Right cardiac atrium (tissue), 5 donors: ENCODE results near the gene RGS6. TPM values are rescaled to one million over a fixed set of nuclear protein-coding genes. Genes with fewer than 3 reads are reported as not detected.

Source experiments
- ATAC-seq, 2 donors: fragments of 200-7000 bp; cut with Tn5 transposase; one replicate each; pipeline versions ENCODE4 v1.8.0 to v1.9.1; 2020; ENCODE audit warnings: moderate library complexity in 2 of 2, mild to moderate bottlenecking in 1 of 2
- DNase-seq, 3 donors: peaks; one replicate each; pipeline ENCODE4 v3.0.0-alpha.2; 2020
- H3K27ac ChIP-seq: one replicate; pipeline ENCODE4 v1.5.1; 2013; ENCODE audit warnings: mild to moderate bottlenecking, low read length, control low read depth, moderate library complexity
- H3K27me3 ChIP-seq: one replicate; pipeline ENCODE4 v1.6.1; 2013; ENCODE audit not compliant: control insufficient read depth, insufficient read depth
- H3K4me1 ChIP-seq: one replicate; pipeline ENCODE4 v1.6.1; 2013; ENCODE audit warnings: low read length; ENCODE audit not compliant: control insufficient read depth, insufficient read depth
- H3K4me3 ChIP-seq: one replicate; pipeline ENCODE4 v1.5.1; 2013; ENCODE audit warnings: low read length, control low read depth
- H3K9me3 ChIP-seq: one replicate; pipeline ENCODE4 v1.6.1; 2013; ENCODE audit warnings: low read length; ENCODE audit not compliant: control insufficient read depth
- WGBS: extraction: QIAGEN DNeasy Blood & Tissue Kit; methylation state at CpG from one replicate; pipeline ENCODE4 v1.1.7; 2013; 5-methylcytosine and 5-hydroxymethylcytosine counted together
- intact Hi-C, 4 donors: fragments of 100-400 bp; cut with DNase I; formaldehyde crosslinking; loops; one replicate each; pipeline versions ENCODE4 v1.11.0 to v1.14.0; 2022 to 2023
- polyA plus RNA-seq: library from polyadenylated mRNA; stranded (reverse); fragments of 200-250 nt; gene quantifications from one replicate; pipeline ENCODE4 v1.2.3, GENCODE V29; 2013
- total RNA-seq, 4 donors: library from RNA; stranded (reverse); fragmentation: NEBNext Ultra II Directional; extraction: Animal tissue kit (Norgen Biotek cat#: 25700); gene quantifications; one replicate each; pipeline ENCODE4 v1.2.1, GENCODE V29; 2021
- donor health status: healthy with polysubstance abuse.
- donor health status: DM: no; HTN: yes; CAD: no.
- donor health status: DM: no; HTN: no; CAD: no.
- donor health status: DM: no; HTN: yes; CAD: no; lungs with severe emphysema.
- donor health status: DM: yes; HTN: yes; CAD: no.

Gene RGS6
- total and polyA plus RNA-seq, 5 donors: 12.7 to 51.4 (median 24.5) TPM

DNA sequence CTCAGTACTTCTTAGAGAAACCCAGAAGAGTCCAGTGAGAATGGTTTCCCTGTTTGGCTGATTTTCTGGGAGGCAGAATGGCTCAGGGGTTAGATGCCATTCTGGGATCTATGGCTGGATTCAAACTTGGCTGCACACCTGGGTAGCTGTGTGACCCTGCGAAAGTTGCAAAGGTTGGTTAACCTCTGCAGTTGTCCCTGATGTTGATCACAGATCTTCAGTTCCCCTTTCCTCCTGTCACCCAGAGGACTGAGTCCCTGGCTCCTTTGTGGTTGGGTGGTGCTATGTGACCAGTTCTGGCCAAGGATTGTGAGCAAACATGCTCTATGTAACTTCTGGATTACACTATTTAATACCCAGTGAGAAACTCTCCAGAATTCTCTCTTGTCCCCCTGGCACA lies 418.0 kb downstream of the RGS6 start:
- Histone ChIP-seq H3K9me3 (no peaks in the 10 kb centered on the region), H3K27ac (no peak overlapping the region), H3K27me3 (no peaks in the 10 kb centered on the region), H3K4me1 (no peaks in the 10 kb centered on the region), H3K4me3 (no peak overlapping the region)
- no peak for ATAC-seq
- intact Hi-C loops: no loop called here
- 100% methylated on average over 1 of the region's 1 CpG for WGBS
- no peak for DNase-seq

DNA sequence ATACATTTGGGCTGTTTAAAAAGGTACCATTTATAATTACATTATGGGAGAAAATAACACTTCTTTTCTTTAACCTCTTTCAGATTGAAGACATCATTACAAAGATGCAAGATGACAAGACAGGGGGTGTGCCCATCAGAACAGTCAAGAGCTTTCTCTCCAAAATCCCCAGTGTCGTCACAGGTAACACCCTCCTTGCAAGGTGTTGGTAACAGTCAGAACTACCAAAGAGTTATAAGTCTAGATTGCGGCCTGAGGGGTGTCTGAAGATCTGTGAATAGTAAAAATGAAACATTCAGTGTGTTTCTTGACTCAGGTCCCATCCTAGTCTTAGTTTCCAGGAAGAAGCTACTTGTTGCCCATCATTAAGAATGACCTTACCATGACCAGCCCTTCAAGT lies 419.8 kb downstream of the RGS6 start:
- Histone ChIP-seq H3K27me3 (no peaks in the 10 kb centered on the region), H3K4me3 (no peak overlapping the region), H3K9me3 (no peaks in the 10 kb centered on the region), H3K27ac (no peak overlapping the region), H3K4me1 (no peaks in the 10 kb centered on the region)
- WGBS: 91% methylated on average over 2 of the region's 2 CpGs
- DNase-seq (no peak), ATAC-seq (no peak)
- intact Hi-C loops: no loop called here

DNA sequence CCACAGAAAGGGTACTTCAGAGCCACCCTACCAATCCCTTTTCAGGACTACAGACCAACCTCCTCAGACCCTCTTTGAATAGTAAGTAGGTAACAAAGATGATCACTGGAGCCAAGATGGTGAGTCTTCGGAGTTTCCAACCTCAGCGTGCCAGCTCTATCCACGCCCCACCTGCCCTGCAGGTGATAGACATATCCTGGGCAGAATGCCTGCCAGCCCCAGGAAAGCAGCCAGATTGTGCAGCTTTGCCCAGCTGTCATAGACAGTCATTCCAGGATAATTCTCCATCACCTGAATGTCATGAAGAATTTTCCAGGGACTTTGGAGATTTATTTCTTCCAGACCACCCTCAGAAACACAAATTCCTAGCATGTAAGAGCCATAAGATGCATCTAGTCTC lies 434.4 kb downstream of the RGS6 start:
- 71% methylated on average over 3 of the region's 3 CpGs for WGBS
- no peaks in the 10 kb centered on the region for H3K9me3 ChIP-seq
- ATAC-seq: no peak
- no peak overlapping the region for H3K27ac ChIP-seq
- no peaks in the 10 kb centered on the region for H3K27me3 ChIP-seq
- no peaks in the 10 kb centered on the region for H3K4me1 ChIP-seq
- DNase-seq: no peak
- H3K4me3 ChIP-seq: no peak overlapping the region
- intact Hi-C loops: no loop called here

DNA sequence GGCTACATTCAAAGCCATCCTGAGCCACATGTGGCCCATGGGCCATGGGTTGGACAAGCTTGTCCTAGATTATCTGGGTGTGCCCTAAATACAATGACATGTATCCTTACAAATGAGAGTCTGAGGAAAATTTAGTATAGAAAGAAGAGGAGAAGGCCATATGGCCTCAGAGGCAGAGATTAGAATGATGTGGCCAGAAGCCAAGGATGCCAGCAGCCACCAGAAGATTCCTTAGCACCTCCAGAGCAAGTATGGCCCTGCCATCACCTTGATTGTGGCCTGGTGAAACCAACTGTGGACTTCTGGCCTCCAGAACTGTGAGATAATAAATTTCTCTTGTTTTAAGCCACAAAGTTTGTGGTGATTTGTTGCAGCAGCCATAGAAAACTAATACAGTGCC lies 436.9 kb downstream of the RGS6 start:
- ATAC-seq (no peak), DNase-seq (no peak)
- no peak overlapping the region for H3K4me3 ChIP-seq
- H3K27me3 ChIP-seq: no peaks in the 10 kb centered on the region
- no peaks in the 10 kb centered on the region for H3K9me3 ChIP-seq
- H3K4me1 ChIP-seq: no peaks in the 10 kb centered on the region
- intact Hi-C loops: no loop called here
- no peak overlapping the region for H3K27ac ChIP-seq

DNA sequence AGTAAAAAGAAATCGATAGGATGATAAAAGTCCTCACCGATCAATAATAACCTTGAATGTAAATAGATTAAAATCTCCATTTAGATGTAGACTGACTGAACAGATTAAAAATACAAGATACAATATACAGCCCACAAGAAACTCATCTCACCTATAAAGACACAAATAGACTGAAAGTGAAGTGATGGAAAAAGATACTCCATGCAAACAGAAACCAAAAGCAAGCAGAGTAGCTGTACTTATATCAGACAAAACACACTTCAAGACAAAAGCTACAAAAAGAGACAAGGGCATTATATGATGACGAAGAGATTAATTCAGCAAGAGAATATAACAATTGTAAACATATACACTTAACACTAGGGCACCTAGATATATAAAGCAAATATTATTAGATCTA lies 444.8 kb downstream of the RGS6 start:
- Histone ChIP-seq H3K4me1 (no peaks in the 10 kb centered on the region), H3K27ac (no peak overlapping the region), H3K4me3 (no peak overlapping the region), H3K9me3 (no peaks in the 10 kb centered on the region), H3K27me3 (no peaks in the 10 kb centered on the region)
- no peak for ATAC-seq
- intact Hi-C loops: no loop called here
- DNase-seq: no peak
- WGBS: 62% methylated on average over 3 of the region's 3 CpGs

DNA sequence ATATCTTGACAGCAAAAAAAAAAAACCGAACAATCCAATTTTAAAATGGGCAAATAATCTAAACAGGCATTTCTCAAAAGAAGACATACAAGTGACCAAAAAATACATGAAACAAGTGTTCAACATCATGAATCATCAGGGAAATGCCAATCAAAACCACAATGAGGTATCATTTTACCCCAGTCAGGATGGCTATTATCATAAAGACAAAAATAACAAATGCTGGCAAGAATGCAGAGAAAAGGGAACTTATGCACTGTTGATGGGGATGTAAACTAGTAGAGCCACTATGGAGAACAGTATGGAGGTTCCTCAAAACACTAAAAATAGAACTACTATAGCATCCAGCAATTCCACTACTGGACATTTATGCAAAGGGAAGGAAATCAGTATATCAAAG lies 448.2 kb downstream of the RGS6 start:
- Histone ChIP-seq H3K4me3 (no peak overlapping the region), H3K4me1 (no peaks in the 10 kb centered on the region), H3K9me3 (no peaks in the 10 kb centered on the region), H3K27me3 (no peaks in the 10 kb centered on the region), H3K27ac (no peak overlapping the region)
- WGBS: 93% methylated on average over 1 of the region's 1 CpG
- ATAC-seq (no peak), DNase-seq (no peak)
- intact Hi-C loops: no loop called here

DNA sequence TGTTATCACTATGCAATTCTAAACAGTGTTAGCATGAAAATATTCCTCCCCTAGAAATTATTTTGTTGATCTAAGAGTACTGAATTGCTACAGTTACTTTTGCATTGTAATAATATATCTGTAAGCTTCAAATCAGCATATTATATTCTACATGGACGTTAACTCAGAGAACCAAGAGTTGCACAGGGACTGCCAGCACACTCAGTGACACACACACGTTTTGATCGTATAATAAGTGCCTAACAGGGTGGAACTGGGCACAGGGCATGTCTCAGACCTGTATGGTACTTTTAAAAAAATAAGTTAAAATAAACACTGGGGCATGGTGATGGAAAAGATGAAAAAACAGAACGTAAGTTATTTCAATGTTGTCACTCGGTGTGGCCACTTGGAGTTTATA lies 451.6 kb downstream of the RGS6 start:
- no peak for ATAC-seq

DNA sequence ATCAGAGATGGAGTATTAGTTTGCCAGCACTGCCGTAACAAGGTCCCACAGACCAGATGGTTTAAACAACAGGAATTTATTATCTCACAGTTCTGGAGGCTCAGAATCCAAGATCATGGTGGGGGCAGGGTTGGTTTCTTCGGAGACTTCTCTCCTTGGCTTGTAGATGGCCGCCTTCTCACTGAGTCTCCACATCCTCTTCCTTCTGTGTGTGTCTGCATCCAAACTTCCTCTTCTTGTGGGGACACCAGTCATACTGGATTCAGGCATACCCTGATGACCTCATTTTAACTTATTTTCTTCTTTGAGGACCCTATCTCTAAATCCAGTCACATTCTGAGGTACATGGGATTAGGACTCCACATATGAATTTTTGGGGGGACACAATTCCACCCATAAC lies 455.5 kb downstream of the RGS6 start:
- 75% methylated on average over 3 of the region's 3 CpGs for WGBS
- no peak for ATAC-seq

More for the DNA sequence above, 451.6 kb downstream of the RGS6 start:
- no peaks in the 10 kb centered on the region for H3K27me3 ChIP-seq
- no peak overlapping the region for H3K27ac ChIP-seq
- no peaks in the 10 kb centered on the region for H3K9me3 ChIP-seq
- intact Hi-C loops: no loop called here
- WGBS: 69% methylated on average over 5 of the region's 5 CpGs
- DNase-seq: no peak
- H3K4me1 ChIP-seq: no peaks in the 10 kb centered on the region
- no peak overlapping the region for H3K4me3 ChIP-seq

DNA sequence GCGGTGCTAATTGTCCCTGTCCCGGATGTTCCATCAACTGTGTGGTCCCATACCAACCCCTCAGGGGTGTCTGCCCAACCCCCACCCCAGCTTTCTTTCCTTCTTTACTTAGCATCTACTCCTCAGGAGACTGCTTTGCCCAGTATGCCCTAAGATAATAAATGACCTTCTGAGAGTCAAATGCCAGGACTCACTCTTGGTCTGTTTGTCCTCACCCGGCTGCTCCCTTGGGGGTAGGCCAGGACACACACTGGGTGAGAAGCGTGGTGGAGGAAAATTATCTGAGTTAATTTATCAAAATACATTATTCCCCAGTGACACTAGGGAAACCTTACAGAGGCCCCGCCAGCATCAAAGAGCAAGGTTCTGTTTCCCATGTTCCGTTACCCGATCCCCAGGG lies 457.0 kb downstream of the RGS6 start:
- no peak for DNase-seq
- H3K9me3 ChIP-seq: no peaks in the 10 kb centered on the region
- WGBS: 72% methylated on average over 7 of the region's 7 CpGs
- intact Hi-C loops: no loop called here
- H3K4me1 ChIP-seq: no peaks in the 10 kb centered on the region
- ATAC-seq: no peak
- H3K27ac ChIP-seq: no peak overlapping the region
- no peaks in the 10 kb centered on the region for H3K27me3 ChIP-seq
- no peak overlapping the region for H3K4me3 ChIP-seq

More for the DNA sequence above, 455.5 kb downstream of the RGS6 start:
- Histone ChIP-seq H3K4me3 (no peak overlapping the region), H3K27ac (no peak overlapping the region), H3K27me3 (no peaks in the 10 kb centered on the region), H3K4me1 (no peaks in the 10 kb centered on the region), H3K9me3 (no peaks in the 10 kb centered on the region)
- no peak for DNase-seq
- intact Hi-C loops: no loop called here

DNA sequence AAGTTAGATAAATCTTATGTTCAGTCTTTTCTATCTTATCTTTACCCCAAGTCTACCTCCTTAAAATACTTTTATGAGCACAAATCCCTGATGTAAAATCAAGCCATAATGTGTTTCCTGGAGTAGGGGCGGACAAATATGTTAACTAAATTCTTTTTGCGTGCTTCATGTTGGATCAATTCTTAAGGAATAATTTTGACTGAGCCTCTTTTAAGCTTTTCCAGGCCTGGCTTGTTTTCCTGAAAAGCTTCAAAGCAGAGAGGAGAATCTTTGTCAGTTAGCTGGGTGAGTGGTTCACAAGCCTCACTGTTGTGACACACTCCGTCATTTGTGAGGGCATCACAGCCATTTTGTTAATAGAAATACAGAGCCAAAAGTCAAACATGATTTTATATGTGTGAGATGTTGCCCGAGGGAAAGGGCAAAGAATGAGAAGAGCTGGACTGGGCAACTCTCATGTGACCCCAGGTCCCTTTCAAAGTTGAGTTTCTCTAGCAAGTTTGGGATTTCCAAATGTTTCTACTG lies 468.9 kb downstream of the RGS6 start:
- ATAC-seq (no peak), DNase-seq (no peak)
- intact Hi-C loops: no loop called here
- Histone ChIP-seq H3K9me3 (no peaks in the 10 kb centered on the region), H3K27me3 (no peaks in the 10 kb centered on the region), H3K4me3 (no peak overlapping the region), H3K4me1 (no peaks in the 10 kb centered on the region), H3K27ac (no peak overlapping the region)
- WGBS: 59% methylated on average over 4 of the region's 4 CpGs

DNA sequence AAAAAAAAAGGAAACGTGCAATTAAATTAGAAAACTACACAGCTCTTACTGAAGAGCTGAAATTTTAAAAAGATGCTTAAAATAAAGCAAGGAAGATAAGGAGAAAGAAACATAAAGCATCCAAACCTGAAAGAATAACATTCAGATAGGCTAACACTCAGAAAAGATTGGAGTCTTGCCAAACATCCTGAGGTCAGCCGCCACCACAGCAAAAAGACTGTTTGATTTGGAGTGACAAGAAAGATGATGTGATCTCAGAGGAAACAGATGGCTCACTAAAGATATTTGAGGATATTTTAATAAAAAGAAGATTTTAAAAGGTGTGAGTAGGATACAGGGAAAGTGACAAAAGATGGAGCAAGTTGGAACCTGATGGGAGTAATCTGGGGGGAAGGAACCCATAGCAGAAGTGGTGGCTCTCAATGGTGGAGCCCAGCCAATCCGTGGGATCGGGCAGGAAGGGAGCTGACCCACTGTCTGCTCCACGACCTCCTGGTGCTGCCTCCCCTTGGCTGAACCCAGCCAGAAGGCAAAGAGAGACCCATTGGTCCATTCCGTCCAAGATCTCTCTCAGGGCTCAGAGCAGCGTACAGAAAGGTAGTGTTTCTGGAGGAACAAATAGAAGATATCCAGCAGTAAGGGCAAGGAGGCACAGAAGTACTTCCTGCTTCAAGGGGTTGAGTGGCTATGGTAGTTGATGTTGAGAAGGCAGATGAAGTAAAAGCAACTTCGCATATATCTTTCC lies 469.6 kb downstream of the RGS6 start:
- Histone ChIP-seq H3K4me3 (no peak overlapping the region), H3K27ac (no peak overlapping the region), H3K4me1 (no peaks in the 10 kb centered on the region), H3K27me3 (no peaks in the 10 kb centered on the region), H3K9me3 (no peaks in the 10 kb centered on the region)
- WGBS: 45% methylated on average over 8 of the region's 8 CpGs
- DNase-seq (peak in 1 of 3 donors; percentile 29), ATAC-seq (no peak)
- intact Hi-C loops: no loop called here

DNA sequence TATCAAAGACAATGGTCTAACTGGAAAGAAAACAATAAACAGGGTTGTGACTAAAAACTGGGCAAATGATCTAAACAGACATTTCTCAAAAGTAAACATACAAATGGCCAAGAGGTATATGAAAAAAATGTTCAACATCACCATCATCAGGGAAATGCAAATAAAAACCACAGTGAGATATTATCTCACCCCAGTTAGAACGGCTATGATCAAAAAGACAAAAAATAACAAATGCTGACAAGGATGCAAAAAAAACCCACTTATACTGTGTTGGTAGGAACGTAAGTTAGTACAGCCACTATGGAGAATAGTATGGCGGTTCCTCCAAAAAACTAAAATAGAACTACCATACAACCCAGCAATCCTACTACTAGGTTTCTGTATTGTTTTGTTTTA lies 470.1 kb downstream of the RGS6 start:
- no peaks in the 10 kb centered on the region for H3K27me3 ChIP-seq
- intact Hi-C loops: no loop called here
- ATAC-seq (no peak), DNase-seq (no peak)
- no peak overlapping the region for H3K4me3 ChIP-seq
- WGBS: 77% methylated on average over 3 of the region's 3 CpGs
- no peak overlapping the region for H3K27ac ChIP-seq
- no peaks in the 10 kb centered on the region for H3K9me3 ChIP-seq
- H3K4me1 ChIP-seq: no peaks in the 10 kb centered on the region
